H9 (cell line): Measurements from ENCODE around the gene AVL9. TPM values are rescaled to one million over a fixed set of nuclear protein-coding genes. Genes with fewer than 3 reads are reported as not detected.

ENCODE experiments used
- DNase-seq: peaks from one replicate; pipeline ENCODE4 v3.0.0-alpha.2; 2017
- H2AFZ ChIP-seq: one replicate; pipeline ENCODE4 v1.6.1; 2013; ENCODE audit warnings: mild to moderate bottlenecking, low read length, control low read depth, moderate library complexity
- H2AK5ac ChIP-seq: 2 replicates; pipeline ENCODE4 v1.6.1; 2013; ENCODE audit warnings: low read length, control low read depth, mixed read lengths; ENCODE audit not compliant: insufficient read length
- H2BK120ac ChIP-seq: one replicate; pipeline ENCODE4 v1.6.1; 2013; ENCODE audit warnings: low read depth, mild to moderate bottlenecking, low read length, control low read depth, inconsistent platforms; ENCODE audit not compliant: poor library complexity, severe bottlenecking
- H2BK12ac ChIP-seq: 2 replicates; pipeline ENCODE4 v1.6.1; 2013; ENCODE audit warnings: low read length, control low read depth, mixed read lengths, low read depth; ENCODE audit not compliant: insufficient read length
- H2BK15ac ChIP-seq: 2 replicates; pipeline ENCODE4 v1.6.1; 2013; ENCODE audit warnings: low read depth, low read length, control low read depth
- H2BK20ac ChIP-seq: one replicate; pipeline ENCODE4 v1.6.1; 2013; ENCODE audit warnings: low read depth, mild to moderate bottlenecking, low read length, control low read depth, inconsistent platforms; ENCODE audit not compliant: poor library complexity, severe bottlenecking
- H2BK5ac ChIP-seq: 2 replicates; pipeline ENCODE4 v1.6.1; 2013; ENCODE audit warnings: low read length, control low read depth, mixed read lengths; ENCODE audit not compliant: insufficient read length
- H3K14ac ChIP-seq: 2 replicates; pipeline ENCODE4 v1.6.1; 2013; ENCODE audit warnings: low read length, control low read depth; ENCODE audit not compliant: insufficient read depth
- H3K18ac ChIP-seq: 2 replicates; pipeline ENCODE4 v1.6.1; 2013; ENCODE audit warnings: low read depth, mild to moderate bottlenecking, mixed read lengths, low read length, control low read depth; ENCODE audit not compliant: insufficient read length
- H3K23ac ChIP-seq: 2 replicates; pipeline ENCODE4 v1.6.1; 2013; ENCODE audit warnings: low read length, control low read depth, mixed read lengths, low read depth; ENCODE audit not compliant: insufficient read length
- H3K23me2 ChIP-seq: 2 replicates; pipeline ENCODE4 v1.6.1; 2013; ENCODE audit warnings: low read depth, mild to moderate bottlenecking, mixed read lengths, low read length, control low read depth; ENCODE audit not compliant: insufficient read length, poor library complexity, severe bottlenecking
- H3K27ac ChIP-seq: 2 replicates; pipeline ENCODE4 v1.5.1; 2013; ENCODE audit warnings: low read length, control low read depth, mixed read lengths, low read depth; ENCODE audit not compliant: insufficient read length
- H3K27me3 ChIP-seq: 2 replicates; pipeline ENCODE4 v1.6.1; 2013; ENCODE audit warnings: low read length, control low read depth, inconsistent platforms; ENCODE audit not compliant: insufficient read depth
- H3K4ac ChIP-seq: 2 replicates; pipeline ENCODE4 v1.6.1; 2013; ENCODE audit warnings: low read depth, mild to moderate bottlenecking, control low read depth, inconsistent platforms, low read length, moderate library complexity
- H3K4me1 ChIP-seq: 2 replicates; pipeline ENCODE4 v1.6.1; 2013; ENCODE audit warnings: low read length, control low read depth, inconsistent platforms; ENCODE audit not compliant: insufficient read depth
- H3K4me2 ChIP-seq: 2 replicates; pipeline ENCODE4 v1.6.1; 2013; ENCODE audit warnings: low read length, control low read depth, mixed read lengths; ENCODE audit not compliant: insufficient read length, insufficient read depth
- H3K56ac ChIP-seq: 2 replicates; pipeline ENCODE4 v1.6.1; 2013; ENCODE audit warnings: low read depth, mild to moderate bottlenecking, mixed read lengths, low read length, control low read depth; ENCODE audit not compliant: insufficient read length
- H3K79me1 ChIP-seq: 2 replicates; pipeline ENCODE4 v1.6.1; 2013; ENCODE audit warnings: low read depth, mild to moderate bottlenecking, moderate library complexity, low read length, control low read depth, inconsistent platforms; ENCODE audit not compliant: insufficient read depth, poor library complexity, severe bottlenecking
- H3K79me2 ChIP-seq: 2 replicates; pipeline ENCODE4 v1.6.1; 2013; ENCODE audit warnings: low read length, control low read depth, inconsistent platforms; ENCODE audit not compliant: insufficient read depth
- H3K9ac ChIP-seq: 2 replicates; pipeline ENCODE4 v1.6.1; 2013; ENCODE audit warnings: low read length, control low read depth, mixed read lengths; ENCODE audit not compliant: insufficient read length; ENCODE audit errors: extremely low read depth
- H3K9me3 ChIP-seq: one replicate; pipeline ENCODE4 v1.6.1; 2013; ENCODE audit warnings: low read depth, low read length, inconsistent platforms; ENCODE audit not compliant: control insufficient read depth
- H3T11ph ChIP-seq: one replicate; pipeline ENCODE4 v1.6.1; 2013; ENCODE audit warnings: mild to moderate bottlenecking, low read length, control low read depth, inconsistent platforms
- H4K20me1 ChIP-seq: one replicate; pipeline ENCODE4 v1.6.1; 2013; ENCODE audit not compliant: control insufficient read depth, insufficient read length, insufficient read depth
- H4K5ac ChIP-seq: 2 replicates; pipeline ENCODE4 v1.6.1; 2013; ENCODE audit warnings: low read depth, mild to moderate bottlenecking, mixed read lengths, low read length, control low read depth; ENCODE audit not compliant: insufficient read length
- H4K8ac ChIP-seq: replicated peaks from 2 replicates; pipeline ENCODE4 v1.6.1; 2013; ENCODE audit warnings: low read length, control low read depth, mixed read lengths, low read depth; ENCODE audit not compliant: insufficient read length
- H4K91ac ChIP-seq: 2 replicates; pipeline ENCODE4 v1.6.1; 2013; ENCODE audit warnings: low read depth, mild to moderate bottlenecking, moderate library complexity, mixed read lengths, low read length, control low read depth; ENCODE audit not compliant: insufficient read length
- H3K27ac Mint-ChIP-seq, 3 experiments: 2 replicates in 2 of 3; 3 replicates in 1 of 3; pipeline ENCODE4 v1.8.0; 2020 to 2021; ENCODE audit warnings: mixed read lengths in 3 of 3, mild to moderate bottlenecking in 1 of 3, moderate library complexity in 1 of 3
- H3K27me3 Mint-ChIP-seq: 2 replicates; pipeline ENCODE4 v1.8.0; 2021; ENCODE audit warnings: low read depth, mild to moderate bottlenecking, moderate library complexity, mixed read lengths
- H3K36me3 Mint-ChIP-seq, 3 experiments: 2 replicates in 2 of 3; 3 replicates in 1 of 3; pipeline ENCODE4 v1.8.0; 2020 to 2021; ENCODE audit warnings: low read depth in 3 of 3, mixed read lengths in 3 of 3; ENCODE audit not compliant: insufficient read depth in 1 of 3
- H3K4me1 Mint-ChIP-seq, 2 experiments: 2 replicates each; pipeline ENCODE4 v1.8.0; 2020; ENCODE audit warnings: mixed read lengths in 2 of 2
- H3K4me3 Mint-ChIP-seq, 2 experiments: 2 replicates in 1 of 2; 3 replicates in 1 of 2; pipeline ENCODE4 v1.8.0; 2020 to 2021; ENCODE audit warnings: mild to moderate bottlenecking in 2 of 2, mixed read lengths in 2 of 2, moderate library complexity in 1 of 2
- H3K9me3 Mint-ChIP-seq, 2 experiments: 2 replicates in 1 of 2; 3 replicates in 1 of 2; pipeline ENCODE4 v1.8.0; 2020; ENCODE audit warnings: mild to moderate bottlenecking in 2 of 2, mixed read lengths in 2 of 2, moderate library complexity in 1 of 2
- CTCF ChIP-seq: fragments of 200-600 bp; sonication (generic); conservative IDR thresholded peaks from 3 replicates; pipeline ENCODE4 v1.8.0; 2021; ENCODE audit warnings: antibody characterized with exemption, mild to moderate bottlenecking
- WGBS: extraction: QIAGEN DNeasy Blood & Tissue Kit; methylation state at CpG from one replicate; pipeline ENCODE4 v1.1.7; 2013; ENCODE audit warnings: missing lambda C conversion rate, low lambda C conversion rate, mixed read lengths; ENCODE audit not compliant: insufficient read length; ENCODE audit errors: extremely low coverage; 5-methylcytosine and 5-hydroxymethylcytosine counted together
- total RNA-seq: library from RNA; stranded (reverse); gene quantifications from 2 replicates; pipeline ENCODE4 v1.2.1, GENCODE V29; 2021

AVL9 gene
- total RNA-seq, 1 experiment from 2014 or later: 38.7 TPM

DNA sequence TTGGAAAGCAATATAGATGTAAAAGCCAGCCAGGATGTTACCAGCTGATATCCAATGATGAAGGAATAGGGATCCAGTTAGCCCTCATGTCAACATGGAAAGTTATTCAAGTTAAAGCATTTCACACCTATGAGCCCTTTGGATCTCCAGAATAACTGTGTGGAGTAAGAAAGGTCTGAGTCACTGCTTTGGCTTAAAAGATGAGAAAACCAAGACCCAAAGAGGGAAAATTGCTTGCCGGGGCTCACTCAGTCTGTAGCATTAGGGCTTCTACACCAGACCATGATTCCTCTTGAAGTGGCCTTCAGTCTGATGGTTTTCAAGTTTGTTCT, 17.7 kb upstream of the AVL9 start:
- Histone ChIP-seq H4K91ac (no peak overlapping the region), H3T11ph (no peak overlapping the region), H3K23ac (no peak overlapping the region), H3K27ac (no peak overlapping the region), H4K5ac (no peak overlapping the region), H3K23me2 (no peaks in the 10 kb centered on the region), H3K27me3 (no peaks in the 10 kb centered on the region), H3K14ac (no peak overlapping the region), H3K79me1 (no peaks in the 10 kb centered on the region), H3K18ac (no peak overlapping the region), H2BK120ac (no peak overlapping the region), H3K9me3 (no peaks in the 10 kb centered on the region), H3K9ac (no peak overlapping the region), H3K79me2 (no peaks in the 10 kb centered on the region), H2BK5ac (no peak overlapping the region), H4K20me1 (peaks cover 3% of the 10 kb centered on the region), H2AFZ (no peak overlapping the region), H2BK15ac (no peak overlapping the region), H3K4ac (no peak overlapping the region), H2BK12ac (no peak overlapping the region), H3K4me2 (no peak overlapping the region), H3K4me1 (no peaks in the 10 kb centered on the region), H2AK5ac (no peak overlapping the region), H2BK20ac (no peak overlapping the region), H4K8ac (no peak overlapping the region), H3K56ac (no peak overlapping the region)
- no peak for DNase-seq
- Mint-ChIP-seq H3K27me3 (no peaks in the 10 kb centered on the region), H3K4me1 (no peaks in the 10 kb centered on the region), H3K36me3 (no peaks in the 10 kb centered on the region), H3K27ac (no peak overlapping the region; a peak in 1 of 7 replicates), H3K4me3 (no peak overlapping the region), H3K9me3 (no peaks in the 10 kb centered on the region)
- WGBS: no CpG with 5 or more reads among the region's 1 CpG
- no peak for TF ChIP-seq CTCF
